Prostate gland (tissue), 2 donors: ENCODE results near the gene KCNQ1.

Source experiments
- CTCF ChIP-seq, 4 experiments: fragments of 200-600 bp in 2 of 4; fragments of 450-650 bp in 2 of 4; sonication (generic) in 2 of 4; IDR thresholded peaks; 1 replicate in 3 of 4; 2 replicates in 1 of 4; pipeline ENCODE4 v1.5.1; 2016 to 2019; ENCODE audit warnings: antibody characterized with exemption in 4 of 4, mild to moderate bottlenecking in 2 of 4, moderate library complexity in 2 of 4
- POLR2A ChIP-seq: fragments of 450-650 bp; IDR thresholded peaks from one replicate; pipeline ENCODE4 v1.6.1; 2016; ENCODE audit warnings: antibody characterized with exemption, mild to moderate bottlenecking
- POLR2AphosphoS5 ChIP-seq: sonication (generic); formaldehyde crosslinking; IDR thresholded peaks from one replicate; pipeline ENCODE4 v1.6.1; 2017; ENCODE audit warnings: antibody characterized with exemption

- TF ChIP-seq CTCF (IDR thresholded peaks at IDR 0.05): no peak
- TF ChIP-seq POLR2AphosphoS5: no peak
- no peak for TF ChIP-seq POLR2A
These were observed 335.4 kb downstream of the KCNQ1 start for GRCh38 chr11:2779981-2780849.
